ENCODE data around the gene CDH10.

CDH10 gene

GRCh38 chr5:24496268-24496667, 148.5 kb downstream of the CDH10 start:
- TF ChIP-seq TAF1 (IDR thresholded peaks at IDR 0.05; ENCODE audit: borderline replicate concordance, insufficient read depth, low read length) (no peak), FOXP2 (optimal IDR thresholded peaks at IDR 0.05; ENCODE audit: borderline replicate concordance, extremely low read depth, extremely low read length, insufficient read depth) (no peak), SIN3A (IDR thresholded peaks at IDR 0.05; ENCODE audit: borderline replicate concordance, insufficient read depth, low read length) (no peak), REST (IDR thresholded peaks at IDR 0.05; ENCODE audit: insufficient read depth in 1 of 2, low read depth in 2 of 2, low read length in 2 of 2) (no peak), POLR2AphosphoS5 (IDR thresholded peaks at IDR 0.05; ENCODE audit: low read depth, low read length) (no peak)

- no peak for TF ChIP-seq TAF1 (IDR thresholded peaks at IDR 0.05; ENCODE audit: borderline replicate concordance, insufficient read depth, low read length)
- TF ChIP-seq SIN3A (IDR thresholded peaks at IDR 0.05; ENCODE audit: borderline replicate concordance, insufficient read depth, low read length): no peak
- TF ChIP-seq REST (IDR thresholded peaks at IDR 0.05; ENCODE audit: insufficient read depth in 1 of 2, low read depth in 2 of 2, low read length in 2 of 2): no peak
- TF ChIP-seq FOXP2 (optimal IDR thresholded peaks at IDR 0.05; ENCODE audit: borderline replicate concordance, extremely low read depth, extremely low read length, insufficient read depth): no peak
- no peak for TF ChIP-seq POLR2AphosphoS5 (IDR thresholded peaks at IDR 0.05; ENCODE audit: low read depth, low read length)
Measured at GRCh38 chr5:24492229-24492628, 152.5 kb downstream of the CDH10 start.

DNA sequence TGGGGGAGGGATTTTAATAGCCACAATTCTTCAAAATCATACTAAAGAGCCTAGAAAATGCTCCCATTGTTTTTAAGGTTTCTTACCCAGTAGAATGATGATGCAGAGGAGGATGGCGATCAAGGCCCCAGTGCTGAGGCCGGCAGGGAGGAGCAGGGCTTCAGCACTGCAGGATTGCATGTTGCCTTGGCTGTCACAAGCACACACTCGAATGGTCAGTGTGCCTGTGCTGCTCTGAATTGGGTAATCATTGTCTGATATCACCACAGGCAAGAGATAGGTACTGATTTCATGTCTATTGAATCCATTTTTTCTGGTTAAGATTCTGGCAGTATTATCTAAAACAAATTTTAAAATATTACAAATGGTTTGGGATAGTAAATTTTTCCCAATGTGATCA, 153.3 kb downstream of the CDH10 start:
- TF ChIP-seq FOXP2 (optimal IDR thresholded peaks at IDR 0.05; ENCODE audit: borderline replicate concordance, extremely low read depth, extremely low read length, insufficient read depth) (peak; percentile 31), POLR2AphosphoS5 (IDR thresholded peaks at IDR 0.05; ENCODE audit: low read depth, low read length) (no peak)

- TF ChIP-seq POLR2AphosphoS5 (IDR thresholded peaks at IDR 0.05; ENCODE audit: low read depth, low read length) (no peak), REST (IDR thresholded peaks at IDR 0.05; ENCODE audit: insufficient read depth in 1 of 2, low read depth in 2 of 2, low read length in 2 of 2) (no peak), FOXP2 (optimal IDR thresholded peaks at IDR 0.05; ENCODE audit: borderline replicate concordance, extremely low read depth, extremely low read length, insufficient read depth) (no peak), SIN3A (IDR thresholded peaks at IDR 0.05; ENCODE audit: borderline replicate concordance, insufficient read depth, low read length) (no peak), TAF1 (IDR thresholded peaks at IDR 0.05; ENCODE audit: borderline replicate concordance, insufficient read depth, low read length) (no peak)
Measured at GRCh38 chr5:24487368-24488229, 157.2 kb downstream of the CDH10 start.

GRCh38 chr5:24480952-24481351, 163.8 kb downstream of the CDH10 start:
- TF ChIP-seq REST (IDR thresholded peaks at IDR 0.05; ENCODE audit: insufficient read depth in 1 of 2, low read depth in 2 of 2, low read length in 2 of 2): no peak
- no peak for TF ChIP-seq FOXP2 (optimal IDR thresholded peaks at IDR 0.05; ENCODE audit: borderline replicate concordance, extremely low read depth, extremely low read length, insufficient read depth)
- no peak for TF ChIP-seq TAF1 (IDR thresholded peaks at IDR 0.05; ENCODE audit: borderline replicate concordance, insufficient read depth, low read length)
- TF ChIP-seq SIN3A (IDR thresholded peaks at IDR 0.05; ENCODE audit: borderline replicate concordance, insufficient read depth, low read length): no peak
- no peak for TF ChIP-seq POLR2AphosphoS5 (IDR thresholded peaks at IDR 0.05; ENCODE audit: low read depth, low read length)
